HG03457 (cell line): Measurements from ENCODE around the gene FRY.
A peak's percentile ranks its signal among the peaks of the same experiment; 100 is the strongest.
"Not testable (repeated sequence)": the region's sequence is repeated elsewhere in the genome, so short reads cannot be mapped to it uniquely, and the experiment has no call there.

Experiments used
- ATAC-seq: cut with Tn5 transposase; IDR thresholded peaks from one replicate; pipeline ENCODE4 v1.9.1; 2021; ENCODE audit warnings: moderate number of reproducible peaks; ENCODE audit not compliant: unreplicated experiment

Gene FRY

GRCh38 chr13:32031025-32031814, at the start of gene FRY:
FRY (plus strand) TSS chr13:32031774; CDS start chr13:32031796, 22 bp downstream.
- peak; percentile 77 for ATAC-seq

GRCh38 chr13:31982124-31982523, 49.5 kb upstream of the FRY start:
- ATAC-seq = no peak

GRCh38 chr13:31982540-31982939, 49.0 kb upstream of the FRY start:
- ATAC-seq = no peak

GRCh38 chr13:31983696-31984095, 47.9 kb upstream of the FRY start:
- not testable (repeated sequence) for ATAC-seq

- ATAC-seq = not testable (repeated sequence)
Observed at GRCh38 chr13:31984388-31984787, 47.2 kb upstream of the FRY start.

- ATAC-seq = no peak
Observed at GRCh38 chr13:31986676-31987470, 44.7 kb upstream of the FRY start.

GRCh38 chr13:31987535-31988170, 43.9 kb upstream of the FRY start:
- no peak for ATAC-seq

GRCh38 chr13:31994367-31994766, 37.2 kb upstream of the FRY start:
- not testable (repeated sequence) for ATAC-seq

- ATAC-seq = no peak
Observed at GRCh38 chr13:31996601-31997000, 35.0 kb upstream of the FRY start.

GRCh38 chr13:31997641-31998040, 33.9 kb upstream of the FRY start:
- no peak for ATAC-seq

- ATAC-seq = no peak
Observed at GRCh38 chr13:31998131-31998530, 33.4 kb upstream of the FRY start.

GRCh38 chr13:32000754-32001153, 30.8 kb upstream of the FRY start:
- ATAC-seq = not testable (repeated sequence)

- ATAC-seq = peak; percentile 84
Observed at GRCh38 chr13:32001154-32001768, 30.3 kb upstream of the FRY start.

- ATAC-seq = no peak
Observed at GRCh38 chr13:32001769-32002168, 29.8 kb upstream of the FRY start.

- ATAC-seq = no peak
Observed at GRCh38 chr13:32002873-32003272, 28.7 kb upstream of the FRY start.

GRCh38 chr13:32007494-32007893, 24.1 kb upstream of the FRY start:
- ATAC-seq = no peak

GRCh38 chr13:32008518-32009175, 22.9 kb upstream of the FRY start:
- ATAC-seq = no peak

GRCh38 chr13:32009362-32009761, 22.2 kb upstream of the FRY start:
- no peak for ATAC-seq

GRCh38 chr13:32010136-32010535, 21.4 kb upstream of the FRY start:
- ATAC-seq = no peak

GRCh38 chr13:32011971-32012370, 19.6 kb upstream of the FRY start:
- ATAC-seq = no peak

GRCh38 chr13:32013181-32013580, 18.4 kb upstream of the FRY start:
- ATAC-seq = no peak
